ENCODE results near the gene DCBLD1. TPM values are rescaled to one million over a fixed set of nuclear protein-coding genes. Genes with fewer than 3 reads are reported as not detected.

The DCBLD1 gene
- total RNA-seq, 1 experiment from 2014 or later: 19.5 TPM

DNA sequence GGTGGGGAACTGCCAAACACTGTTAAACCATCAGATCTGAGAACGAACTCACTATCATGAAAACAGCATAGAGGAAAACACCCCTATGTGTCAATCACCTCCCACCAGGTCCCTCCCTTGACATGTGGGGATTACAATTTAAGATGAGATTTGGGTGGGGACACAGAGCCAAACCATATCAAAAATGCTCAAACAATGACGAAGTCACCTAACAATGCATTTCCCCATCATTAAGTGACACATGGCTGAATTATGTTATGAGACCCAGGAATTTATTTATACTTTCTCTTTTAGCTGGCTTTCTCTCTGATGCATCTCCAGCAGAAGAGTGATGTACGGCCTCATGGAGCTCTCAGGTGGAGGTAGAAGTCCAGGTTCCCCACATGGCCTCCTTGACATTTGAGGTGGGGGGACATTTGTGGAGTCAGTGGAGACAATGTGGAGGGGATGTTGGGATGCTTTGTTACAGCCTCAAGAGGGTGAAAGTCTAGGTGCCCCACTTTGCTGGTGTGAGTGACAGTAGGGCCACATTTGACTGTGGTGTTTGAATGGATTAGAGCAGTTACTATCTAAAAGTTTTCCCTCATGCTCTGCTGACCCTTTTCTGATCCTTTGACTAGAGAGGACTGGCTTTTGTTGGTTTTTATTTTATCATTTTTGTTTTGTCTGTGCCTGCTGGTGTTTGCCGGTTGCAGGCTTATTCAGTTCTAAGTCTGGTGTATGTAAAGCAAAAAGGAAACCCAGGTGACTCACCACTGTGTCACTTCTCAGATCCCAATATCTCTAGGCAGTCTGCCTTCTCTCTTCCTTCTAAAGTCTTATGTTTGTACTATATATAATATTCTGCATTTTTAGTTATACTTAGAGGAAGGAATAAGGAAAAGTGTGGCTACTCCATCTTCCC lies 18.5 kb upstream of the DCBLD1 start:
- BruUV-seq (replicated peaks): no TSS peak
- DNase-seq (ENCODE audit: low read depth, low spot score) (no peak), ATAC-seq (peak; percentile 59)
- H3K9me3 ChIP-seq (ENCODE audit: control insufficient read depth in 1 of 2, insufficient read depth in 1 of 2, low read depth in 1 of 2, low read length in 2 of 2): no peaks in the 10 kb centered on the region
- no peaks in the 10 kb centered on the region for H3K27me3 ChIP-seq (ENCODE audit: insufficient read depth, low read length)
- ChIA-PET POLR2A (no interaction called here), RAD21 (ENCODE audit: low non-redundant PET in 1 of 2, low total read pairs in 2 of 2, uncharacterized antibody in 2 of 2, unreplicated experiment in 2 of 2) (no interaction called here), CTCF (interaction anchor here (1.1 kb wide), 1 partner anchor 14 kb away, joined by 4 read pairs; no protein-coding TSS in a partner anchor)
- H3K4me3 ChIP-seq (replicated peaks in 1 of 2; ENCODE audit: low read depth in 1 of 2, low read length in 2 of 2): no peak overlapping the region
- no peak overlapping the region for H3K27ac ChIP-seq (ENCODE audit: low read depth, low read length)
- H3K4me1 ChIP-seq (ENCODE audit: control insufficient read depth in 1 of 2, insufficient read depth in 2 of 2, low read length in 2 of 2): peaks cover 0 to 14% of the 10 kb centered on the region in 2 experiments; a peak in 2 of 4 replicates
- TF ChIP-seq ELF1 (IDR thresholded peaks at IDR 0.05; ENCODE audit: borderline replicate concordance, low read depth): no peak
- TF ChIP-seq, protein P1, sequence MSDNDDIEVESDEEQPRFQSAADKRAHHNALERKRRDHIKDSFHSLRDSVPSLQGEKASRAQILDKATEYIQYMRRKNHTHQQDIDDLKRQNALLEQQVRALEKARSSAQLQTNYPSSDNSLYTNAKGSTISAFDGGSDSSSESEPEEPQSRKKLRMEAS (IDR thresholded peaks at IDR 0.05): no peak
- TF ChIP-seq, protein P2, sequence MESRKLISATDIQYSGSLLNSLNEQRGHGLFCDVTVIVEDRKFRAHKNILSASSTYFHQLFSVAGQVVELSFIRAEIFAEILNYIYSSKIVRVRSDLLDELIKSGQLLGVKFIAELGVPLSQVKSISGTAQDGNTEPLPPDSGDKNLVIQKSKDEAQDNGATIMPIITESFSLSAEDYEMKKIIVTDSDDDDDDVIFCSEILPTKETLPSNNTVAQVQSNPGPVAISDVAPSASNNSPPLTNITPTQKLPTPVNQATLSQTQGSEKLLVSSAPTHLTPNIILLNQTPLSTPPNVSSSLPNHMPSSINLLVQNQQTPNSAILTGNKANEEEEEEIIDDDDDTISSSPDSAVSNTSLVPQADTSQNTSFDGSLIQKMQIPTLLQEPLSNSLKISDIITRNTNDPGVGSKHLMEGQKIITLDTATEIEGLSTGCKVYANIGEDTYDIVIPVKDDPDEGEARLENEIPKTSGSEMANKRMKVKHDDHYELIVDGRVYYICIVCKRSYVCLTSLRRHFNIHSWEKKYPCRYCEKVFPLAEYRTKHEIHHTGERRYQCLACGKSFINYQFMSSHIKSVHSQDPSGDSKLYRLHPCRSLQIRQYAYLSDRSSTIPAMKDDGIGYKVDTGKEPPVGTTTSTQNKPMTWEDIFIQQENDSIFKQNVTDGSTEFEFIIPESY (IDR thresholded peaks at IDR 0.05; ENCODE audit: extremely low read depth, insufficient replicate concordance, low read length): no peak
- TF ChIP-seq EGR1 (IDR thresholded peaks at IDR 0.05; ENCODE audit: low read depth): no peak
- TF ChIP-seq FOSL1 (IDR thresholded peaks at IDR 0.05; ENCODE audit: low read depth): peak; percentile 67
- TF ChIP-seq JUND (IDR thresholded peaks at IDR 0.05): peak; percentile 47
- H3K4me2 ChIP-seq (ENCODE audit: low read length): peak overlapping the region; percentile 39
- no peak overlapping the region for H3K9ac ChIP-seq (ENCODE audit: low read length)
- no peaks in the 10 kb centered on the region for H4K20me1 ChIP-seq (ENCODE audit: insufficient read depth)
- peak overlapping the region; percentile 67 for H2AFZ ChIP-seq (ENCODE audit: low read depth, low read length, poor library complexity, severe bottlenecking)
- no peaks in the 10 kb centered on the region for H3K79me2 ChIP-seq (ENCODE audit: insufficient read depth, low read length)
- H3K36me3 ChIP-seq (ENCODE audit: control insufficient read depth in 1 of 2, insufficient read depth in 2 of 2, low read length in 2 of 2): no peaks in the 10 kb centered on the region
- intact Hi-C loops (cut with micrococcal nuclease): no loop called here
- no peaks in the 10 kb centered on the region for H3K9me2 ChIP-seq (ENCODE audit: insufficient read depth)
